Stimulated activated CD4-positive, alpha-beta T cell treated with anti-CD3 and anti-CD28 coated beads, Interleukin-12 subunit alpha, Interleukin-12 subunit beta, amount 100 ng/mL, for 48 hours (primary cell): ENCODE measurements around the gene PPM1L.

ENCODE experiments used
- DNase-seq, 3 donors: peaks; one replicate each; pipeline ENCODE4 v3.0.0-alpha.2; 2020; ENCODE audit warnings: low read depth in 2 of 3, low spot score in 1 of 3

PPM1L gene

DNA sequence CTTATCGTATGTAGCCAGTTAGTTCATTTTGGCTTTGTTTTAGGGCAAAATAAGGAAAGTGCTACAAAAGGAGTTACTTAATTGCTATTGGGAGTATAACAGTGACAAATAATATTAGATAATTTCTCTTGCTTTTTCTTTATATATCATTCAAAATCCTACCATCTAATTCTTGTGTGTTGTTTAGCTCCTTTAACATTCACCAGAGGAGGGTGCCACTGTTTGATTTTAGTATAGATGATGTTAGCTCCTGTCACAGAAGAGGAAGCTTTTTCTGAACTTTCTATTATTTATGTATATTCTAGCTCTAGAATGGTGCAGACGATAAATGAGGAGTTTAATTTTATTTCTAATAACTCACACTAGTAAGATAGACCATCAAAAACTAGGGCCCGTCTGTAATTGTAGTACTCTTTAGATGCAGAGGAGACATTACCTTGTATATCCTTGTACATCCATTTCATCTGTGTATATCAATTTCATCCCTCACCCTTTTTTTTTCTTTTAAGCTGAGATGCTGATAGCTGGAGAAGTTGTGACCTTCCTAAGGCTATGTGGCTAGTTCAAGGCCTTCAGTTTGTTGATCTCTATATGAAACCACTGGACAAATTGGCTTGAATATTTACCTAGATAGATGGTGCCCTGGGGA lies 3.0 kb downstream of the PPM1L start:
- no peak for DNase-seq

DNA sequence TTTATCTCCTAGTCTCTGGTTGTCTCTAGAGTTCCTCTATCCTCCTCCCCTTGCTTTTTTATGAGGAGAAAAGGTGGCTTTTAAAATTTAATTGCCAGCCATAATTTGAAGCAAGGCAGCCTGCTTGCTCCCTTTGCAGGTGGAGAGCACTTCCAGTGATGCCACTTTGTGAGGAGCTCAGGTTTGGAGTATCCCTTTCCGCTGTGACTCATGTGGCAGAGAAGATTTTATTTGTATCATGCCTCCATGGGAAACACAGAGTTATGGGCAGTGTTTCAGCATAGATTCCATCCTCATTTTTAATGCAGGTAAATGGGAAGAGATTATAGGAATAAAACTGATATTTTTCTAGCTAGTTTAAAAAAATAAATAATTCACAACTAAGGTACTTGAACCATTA lies 7.0 kb downstream of the PPM1L start:
- no peak for DNase-seq

DNA sequence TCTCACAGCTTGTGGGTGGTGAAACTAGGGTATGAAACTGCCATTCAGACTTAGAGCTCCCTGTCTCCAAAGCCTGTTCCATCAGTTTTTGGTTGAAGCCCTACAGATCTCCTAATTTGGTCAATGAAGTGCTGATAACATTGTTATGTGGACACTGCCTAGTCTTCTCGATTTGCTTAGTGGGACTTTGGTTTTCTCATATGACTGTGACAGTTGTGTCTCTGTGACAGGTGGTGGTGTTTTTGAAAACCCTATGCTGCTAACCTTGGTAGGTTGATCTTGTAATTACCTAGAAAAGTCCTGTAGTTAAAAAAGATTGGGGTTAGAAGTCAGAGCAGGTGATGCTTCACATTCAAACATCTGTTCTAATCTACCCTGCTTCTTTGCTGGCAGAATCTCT lies 9.2 kb downstream of the PPM1L start:
- no peak for DNase-seq

DNA sequence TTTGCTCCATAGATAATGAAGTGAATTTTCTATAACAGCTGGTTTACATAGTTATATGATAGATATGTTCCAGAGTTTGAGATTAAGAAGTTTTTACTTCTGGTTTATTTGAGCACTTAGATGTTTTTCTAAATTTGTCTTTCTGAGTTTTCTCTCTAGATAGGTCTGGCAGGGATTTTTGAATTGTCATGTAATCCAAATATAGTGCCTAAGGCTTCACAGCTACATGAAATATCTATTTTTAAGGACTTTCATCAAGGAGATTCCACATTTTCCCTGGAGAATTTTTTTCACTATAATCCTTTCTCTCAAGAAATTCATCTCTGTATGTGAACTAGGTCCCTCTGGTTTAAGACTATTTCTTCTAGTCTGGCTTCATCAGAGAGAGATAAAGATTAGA lies 12.0 kb downstream of the PPM1L start:
- no peak for DNase-seq

DNA sequence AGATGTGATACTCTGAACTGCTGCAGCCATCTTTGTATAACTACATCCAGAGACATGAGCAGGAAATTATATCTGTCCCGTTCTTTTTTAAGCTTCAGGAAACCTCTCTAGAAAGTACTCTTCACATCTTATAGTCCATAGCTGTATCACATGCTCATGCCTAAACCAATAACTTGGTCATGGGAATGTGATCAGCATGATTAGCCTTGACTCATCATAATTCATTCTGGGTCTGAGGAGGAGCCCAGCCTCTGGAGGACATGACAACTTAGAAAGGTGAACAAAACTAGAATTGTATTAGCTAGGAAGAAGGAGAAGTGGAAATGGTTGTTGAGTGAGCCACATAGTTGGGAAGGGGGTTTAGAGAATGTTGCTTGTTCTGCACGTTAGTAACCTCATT lies 12.9 kb downstream of the PPM1L start:
- DNase-seq: no peak

DNA sequence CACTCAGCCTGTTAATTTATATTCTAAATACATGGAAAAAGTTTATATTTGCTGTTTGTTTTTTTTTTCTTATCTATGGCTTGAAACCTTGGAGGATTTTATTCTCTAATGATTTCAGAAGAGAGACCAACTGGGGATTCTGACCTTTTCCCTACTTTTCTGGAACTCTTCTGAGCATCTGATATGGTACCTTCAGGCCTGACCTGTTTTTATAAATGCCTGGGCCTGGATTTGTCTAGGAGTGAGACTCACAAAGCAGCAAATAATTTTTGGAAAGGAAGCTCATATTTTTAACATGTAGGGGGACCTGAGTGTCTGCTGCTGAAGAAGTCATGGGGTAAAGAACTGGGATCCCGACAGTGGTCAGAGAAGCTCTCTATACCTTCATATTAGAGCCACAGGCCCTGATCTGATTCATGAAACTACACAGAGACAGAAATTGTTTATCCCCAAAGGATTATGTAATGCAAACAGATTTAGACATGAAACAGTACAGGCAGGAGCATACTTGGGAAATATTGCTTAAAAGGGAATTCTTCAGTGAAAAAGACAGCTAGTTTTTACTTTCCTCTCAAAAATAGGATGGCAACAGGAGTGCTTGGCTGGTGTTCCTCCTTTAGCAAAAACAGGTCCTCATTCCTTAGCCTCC lies 15.9 kb downstream of the PPM1L start:
- no peak for DNase-seq

DNA sequence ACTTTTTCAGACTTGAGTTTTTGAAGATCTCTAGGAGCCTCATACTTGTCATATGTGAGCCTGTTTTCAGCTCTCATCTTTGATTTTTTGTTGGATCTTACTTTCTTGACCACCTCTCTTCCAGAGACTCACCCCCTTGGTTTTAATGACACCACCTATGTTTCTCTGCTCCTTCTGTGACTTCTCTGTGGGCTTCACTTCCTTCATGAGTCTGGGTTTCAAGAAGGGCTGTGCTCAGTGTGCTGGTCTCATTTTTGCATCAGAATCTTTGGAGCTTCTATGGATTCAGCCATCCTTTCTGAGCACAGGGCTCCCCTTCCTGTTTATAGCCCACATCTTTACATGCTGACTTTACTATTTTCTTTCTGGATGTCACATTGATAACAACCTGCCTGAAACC lies 17.7 kb downstream of the PPM1L start:
- no peak for DNase-seq

DNA sequence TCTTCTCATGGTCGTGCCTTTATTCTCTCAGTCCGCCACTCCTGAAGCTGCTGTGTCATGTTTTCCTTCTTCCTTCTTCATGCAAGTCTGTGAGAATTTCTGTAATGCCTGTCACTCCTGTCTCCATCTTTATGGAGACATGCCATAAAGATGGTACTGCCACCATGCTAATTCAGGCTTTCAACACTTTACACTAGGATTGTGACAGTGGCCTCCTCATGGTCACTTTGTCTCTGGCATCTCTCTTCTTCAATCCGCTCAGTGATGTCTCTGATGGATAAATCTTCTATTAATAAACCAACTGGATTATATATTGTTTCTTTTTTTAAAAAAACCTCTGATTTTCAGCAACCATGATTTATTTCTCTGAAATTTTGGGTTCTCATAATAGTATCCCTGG lies 18.1 kb downstream of the PPM1L start:
- DNase-seq: no peak

DNA sequence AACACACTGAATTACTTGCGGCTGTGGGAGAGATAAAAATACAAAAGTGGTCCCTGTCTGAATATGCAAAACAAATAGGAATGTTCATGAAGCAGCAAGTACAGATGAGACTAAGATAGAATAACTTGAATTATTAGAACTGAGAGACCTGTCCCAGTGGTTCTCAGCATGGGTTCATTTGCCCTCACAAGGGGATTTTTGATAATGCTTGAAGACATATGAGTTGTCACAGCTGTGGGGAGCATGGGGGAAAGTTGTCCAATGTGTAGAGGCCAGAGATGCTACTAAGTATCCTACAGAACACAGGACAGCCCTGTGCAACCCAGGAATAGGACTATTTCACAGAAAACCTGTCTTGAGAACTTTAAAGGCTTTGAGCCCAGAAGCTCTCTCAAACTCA lies 22.4 kb downstream of the PPM1L start:
- DNase-seq: no peak

DNA sequence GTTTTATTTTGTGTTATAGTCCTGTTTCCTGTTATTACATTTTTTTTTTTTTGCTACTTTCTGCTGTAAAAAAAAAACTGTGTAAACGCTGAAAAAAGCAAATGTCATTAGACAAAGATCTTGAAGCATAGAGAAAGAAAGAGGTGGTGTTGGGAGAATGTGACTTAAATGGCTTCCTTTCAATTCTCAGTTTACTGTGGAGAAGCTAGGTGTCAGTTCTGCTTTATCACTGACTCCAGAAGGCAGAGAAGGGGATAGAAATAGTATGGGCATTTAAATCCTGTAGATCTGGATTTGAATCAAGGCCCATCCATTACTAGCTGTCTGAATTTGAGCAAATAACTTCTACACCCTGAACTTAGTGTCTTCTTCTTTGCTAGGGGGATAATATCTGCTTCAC lies 23.0 kb downstream of the PPM1L start:
- DNase-seq: no peak

DNA sequence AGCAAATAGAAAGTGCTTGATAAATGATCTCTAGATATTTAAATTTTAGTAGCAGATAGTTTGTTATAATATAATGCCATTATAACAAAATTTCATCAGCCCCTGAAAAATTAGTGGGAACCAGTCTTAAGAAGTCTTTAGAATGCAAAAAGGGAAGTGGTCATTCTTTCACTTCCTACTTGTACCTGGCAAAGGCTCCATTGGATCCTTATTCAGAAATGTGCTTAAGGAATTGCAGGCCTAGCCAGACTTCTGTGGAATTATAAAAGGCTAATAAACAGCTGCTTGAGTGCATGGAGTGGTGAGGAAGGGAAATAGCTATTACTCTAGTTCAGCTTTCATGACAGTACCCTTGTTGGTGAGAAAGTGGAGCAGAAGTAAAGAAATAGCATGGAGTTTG lies 24.2 kb downstream of the PPM1L start:
- DNase-seq: no peak

DNA sequence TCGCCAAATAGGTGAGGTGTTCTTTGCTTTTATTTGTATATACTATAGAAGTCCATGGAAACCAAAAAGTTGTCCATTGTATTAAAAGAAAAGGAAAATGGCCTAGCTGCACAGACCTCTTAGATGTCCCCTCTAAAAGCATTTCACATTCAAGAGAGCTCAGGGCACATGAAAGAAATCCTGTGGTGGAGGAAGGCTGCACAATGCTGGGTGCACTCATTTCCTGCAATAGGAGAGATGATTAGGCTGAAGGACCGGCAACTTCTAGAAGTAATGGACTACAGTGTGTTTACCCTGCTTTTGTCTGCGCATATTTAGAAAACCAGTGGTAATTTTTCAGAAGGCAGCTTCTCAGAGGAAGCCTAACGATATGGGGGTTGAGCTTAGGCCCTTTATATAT lies 25.4 kb downstream of the PPM1L start:
- DNase-seq: no peak

DNA sequence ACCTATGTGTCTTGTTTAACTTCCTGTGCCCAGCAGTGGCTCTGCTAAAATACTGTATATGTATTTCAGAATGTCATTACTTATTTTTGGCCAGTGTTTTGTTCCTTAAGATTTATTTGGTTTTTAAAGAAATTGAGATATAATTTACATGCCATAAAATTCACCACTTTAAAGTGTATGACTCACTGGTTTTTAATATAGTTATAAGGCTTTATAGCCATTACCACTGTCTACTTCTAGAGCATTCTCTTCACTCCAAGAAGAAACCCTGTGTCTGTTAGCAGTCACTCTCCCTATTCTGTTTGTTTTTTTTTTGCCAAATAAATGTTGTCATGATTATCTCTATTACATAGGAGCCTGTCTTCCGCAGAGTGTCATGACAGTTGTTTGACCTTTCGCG lies 25.8 kb downstream of the PPM1L start:
- no peak for DNase-seq

DNA sequence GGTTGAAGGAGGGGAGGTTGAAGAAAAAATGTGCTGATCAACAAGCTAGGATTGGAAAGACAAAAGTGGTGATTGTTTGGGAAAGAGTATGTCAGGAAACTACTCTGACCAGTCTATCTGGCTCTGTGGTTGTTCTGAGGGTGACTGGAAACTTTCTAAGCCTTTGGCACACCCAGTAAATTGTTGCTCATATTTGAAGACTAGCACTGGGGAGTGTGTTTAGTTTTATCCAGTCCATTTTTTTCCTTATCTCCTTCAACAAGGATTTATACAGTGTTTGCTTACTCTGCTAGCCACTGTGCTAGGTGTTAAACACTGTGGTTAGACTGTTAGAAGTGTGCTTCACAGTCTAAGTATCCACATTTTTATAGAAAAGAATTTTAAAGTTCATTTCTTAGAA lies 28.8 kb downstream of the PPM1L start:
- DNase-seq: no peak

DNA sequence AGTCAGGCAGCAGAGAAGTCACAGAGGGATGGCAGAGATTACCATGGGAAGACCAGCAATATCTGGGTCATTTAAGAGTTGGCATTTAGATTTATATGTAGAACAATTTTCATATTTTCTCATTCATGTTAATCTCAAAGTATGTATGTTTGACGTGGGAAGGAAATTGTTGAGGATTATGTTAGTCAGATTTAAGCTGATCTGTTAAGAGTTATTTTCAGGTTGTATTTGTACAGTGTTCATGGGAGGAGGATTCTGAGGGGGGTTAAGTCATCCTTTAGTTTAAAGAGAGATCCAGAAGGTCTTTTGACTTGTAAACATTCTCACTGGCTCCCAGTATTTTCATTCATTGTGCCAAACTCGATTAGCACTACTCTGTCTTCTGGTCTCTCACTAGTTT lies 34.7 kb downstream of the PPM1L start:
- no peak for DNase-seq

DNA sequence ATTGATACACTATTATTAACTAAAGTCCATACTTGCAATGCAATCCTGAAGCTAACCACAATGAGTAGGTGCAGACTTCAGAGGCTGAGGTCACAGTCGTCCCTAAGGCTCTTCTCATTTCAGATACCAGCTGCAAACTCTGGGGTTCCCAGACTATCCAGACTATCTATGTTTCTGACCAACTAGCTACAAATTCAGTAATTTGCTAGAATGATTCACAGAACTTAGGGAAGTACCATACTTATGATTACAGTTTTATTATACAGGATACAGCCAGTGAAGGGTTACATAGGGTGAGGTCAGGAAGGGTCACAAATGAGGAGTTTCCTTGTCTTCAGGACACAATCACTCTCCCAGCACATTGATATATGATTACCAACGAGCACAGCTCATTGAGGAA lies 36.5 kb downstream of the PPM1L start:
- DNase-seq: no peak

DNA sequence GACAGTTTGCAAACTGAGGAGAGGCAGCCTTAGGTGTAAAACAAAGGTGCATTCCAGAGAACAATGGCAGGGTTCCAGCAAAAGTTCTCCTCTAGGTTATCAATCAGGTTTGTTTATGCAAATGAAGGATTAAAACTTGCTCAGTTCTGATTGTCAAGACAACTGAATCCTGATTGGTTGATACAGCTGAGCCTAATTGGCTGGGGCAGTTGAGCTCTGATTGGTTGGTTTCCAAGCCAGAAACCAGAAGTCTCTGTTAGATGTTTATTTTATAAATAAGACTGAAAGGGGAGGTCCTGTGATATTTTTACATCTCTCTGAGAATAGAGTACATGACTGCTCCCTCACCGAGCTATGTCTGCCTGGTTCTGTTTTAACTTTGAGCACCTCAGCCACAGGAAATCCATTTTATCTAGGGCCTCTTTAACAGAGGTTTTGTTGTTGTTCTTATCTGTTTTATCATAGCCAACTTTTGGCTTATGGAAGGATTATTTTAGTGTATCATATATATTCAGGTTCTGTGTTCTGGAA lies 37.8 kb downstream of the PPM1L start:
- no peak for DNase-seq

DNA sequence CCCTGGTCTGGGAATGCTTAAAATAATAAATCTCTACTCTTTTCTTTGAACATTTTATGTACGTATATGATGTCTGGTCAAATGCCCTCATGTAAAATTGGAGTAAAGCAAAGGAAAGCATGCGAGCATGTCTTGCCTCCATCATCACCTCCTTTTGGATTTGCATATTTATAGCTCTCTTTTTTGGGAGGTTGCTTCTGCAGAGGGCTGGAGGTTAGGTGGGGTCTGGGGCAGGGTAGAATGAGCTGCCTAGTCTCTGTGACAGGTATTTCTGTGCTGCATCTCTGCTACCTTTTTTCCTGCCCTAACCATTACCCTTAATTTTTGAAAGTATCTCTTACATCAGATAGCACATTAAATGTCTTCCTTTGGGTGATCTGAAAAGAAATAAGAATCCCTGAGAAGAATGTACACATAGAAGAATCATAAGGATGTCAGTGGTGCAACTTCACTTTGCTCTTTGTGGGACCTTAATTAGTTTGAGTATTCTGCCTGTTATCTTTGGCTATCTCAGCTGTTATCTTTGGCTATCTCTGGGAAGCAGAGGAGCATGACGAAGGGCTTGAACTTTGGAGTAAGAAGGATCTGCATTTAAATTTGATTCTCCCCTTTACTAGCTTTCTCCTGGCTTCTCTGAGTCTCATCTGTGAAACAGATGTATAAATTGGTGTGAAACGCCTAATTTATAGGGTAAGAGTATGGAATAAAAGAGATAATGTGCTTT lies 40.2 kb downstream of the PPM1L start:
- no peak for DNase-seq

DNA sequence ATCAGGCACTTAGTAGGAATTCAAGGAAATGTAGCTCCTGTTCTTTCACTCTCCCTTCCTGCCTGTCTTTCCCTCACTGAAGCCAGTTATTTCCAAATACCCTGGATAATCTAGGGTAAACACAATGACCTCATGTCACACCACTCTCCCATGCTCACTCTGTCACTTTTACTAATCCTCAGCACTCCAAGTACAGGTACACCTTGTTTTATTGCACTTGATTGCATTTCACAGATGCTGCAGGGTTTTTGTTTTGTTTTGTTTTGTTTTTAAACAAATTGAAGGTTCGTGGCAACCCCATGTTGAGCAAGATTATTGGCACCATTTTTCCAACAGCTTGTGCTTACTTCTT lies 40.8 kb downstream of the PPM1L start:
- DNase-seq: no peak

DNA sequence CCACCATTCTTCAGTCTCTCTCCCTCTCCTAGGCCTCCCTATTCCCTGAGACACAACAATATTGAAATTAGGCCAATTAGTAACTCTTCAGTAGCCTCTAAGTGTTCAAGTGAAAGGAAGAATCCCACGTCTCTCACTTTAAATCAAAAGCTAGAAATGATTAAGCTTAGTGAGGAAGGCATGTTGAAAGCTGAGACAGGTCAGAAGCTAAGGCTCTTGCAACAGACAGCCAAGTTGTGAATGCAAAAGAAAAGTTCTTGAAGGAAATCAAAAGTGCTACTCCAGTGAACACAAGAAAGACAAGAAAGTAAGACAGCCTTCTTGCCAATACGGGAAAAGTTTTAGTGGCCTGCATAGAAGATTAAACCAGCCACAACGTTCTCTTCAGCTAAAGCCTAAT lies 41.3 kb downstream of the PPM1L start:
- no peak for DNase-seq

DNA sequence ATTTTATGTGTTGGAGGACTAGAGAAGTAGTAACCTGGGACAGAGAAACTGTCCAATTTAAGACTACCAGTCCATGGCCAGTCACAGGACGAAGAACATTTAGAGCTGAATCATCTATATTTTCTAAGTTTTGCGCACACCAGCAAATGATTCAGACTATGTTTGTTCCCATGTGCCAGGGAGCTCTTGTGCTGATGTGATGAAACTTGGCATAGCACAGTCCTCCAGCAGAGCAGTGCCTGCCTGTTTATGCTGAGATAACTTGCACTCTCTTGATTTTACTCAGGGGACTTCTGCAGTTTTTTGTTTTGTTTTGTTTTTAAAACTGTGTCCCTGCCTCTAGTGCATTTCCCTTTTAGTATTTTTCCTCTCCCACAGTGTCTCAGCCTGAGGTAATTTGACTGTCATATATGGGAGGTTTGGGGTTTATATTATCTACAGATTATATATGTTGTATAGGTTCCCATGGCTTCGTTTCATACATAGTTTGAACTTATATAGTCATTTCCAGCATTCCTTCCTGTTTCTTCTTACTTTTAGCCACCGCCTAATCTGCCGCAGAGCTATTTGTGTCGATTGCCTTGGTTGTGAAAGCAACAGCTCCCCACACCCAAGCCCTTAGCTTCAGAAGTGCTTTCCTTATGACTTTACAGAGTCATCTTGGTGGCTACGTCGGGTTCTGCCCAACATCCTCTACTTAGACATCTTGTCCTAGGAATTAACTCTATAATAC lies 45.5 kb downstream of the PPM1L start:
- DNase-seq: peak; percentile 27 to 35 (median 34)

DNA sequence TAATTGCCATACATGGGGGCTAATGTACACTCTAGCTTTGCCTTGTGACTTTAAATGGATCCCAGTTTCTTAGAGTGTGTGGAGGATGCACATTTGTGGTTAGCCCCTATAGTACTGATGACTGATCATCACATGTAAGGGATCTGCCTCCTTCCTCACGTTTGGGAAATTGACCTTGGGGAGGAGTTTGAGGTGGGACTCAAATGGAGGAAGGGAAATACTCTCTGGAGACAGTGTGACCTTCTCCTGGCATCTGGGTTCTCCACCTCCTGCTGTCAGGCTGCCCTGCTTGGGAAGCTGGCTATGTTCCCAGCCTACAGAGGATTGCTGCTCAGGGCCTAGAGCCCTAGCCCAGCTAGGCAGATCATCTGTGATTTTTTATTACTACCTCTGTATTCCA lies 48.7 kb downstream of the PPM1L start:
- no peak for DNase-seq
